ENCODE data around the gene DYRK1A. TPM values are rescaled to one million over a fixed set of nuclear protein-coding genes. Genes with fewer than 3 reads are reported as not detected.

DYRK1A gene
- total RNA-seq, 1 experiment from 2014 or later, result 36.9 TPM

DNA sequence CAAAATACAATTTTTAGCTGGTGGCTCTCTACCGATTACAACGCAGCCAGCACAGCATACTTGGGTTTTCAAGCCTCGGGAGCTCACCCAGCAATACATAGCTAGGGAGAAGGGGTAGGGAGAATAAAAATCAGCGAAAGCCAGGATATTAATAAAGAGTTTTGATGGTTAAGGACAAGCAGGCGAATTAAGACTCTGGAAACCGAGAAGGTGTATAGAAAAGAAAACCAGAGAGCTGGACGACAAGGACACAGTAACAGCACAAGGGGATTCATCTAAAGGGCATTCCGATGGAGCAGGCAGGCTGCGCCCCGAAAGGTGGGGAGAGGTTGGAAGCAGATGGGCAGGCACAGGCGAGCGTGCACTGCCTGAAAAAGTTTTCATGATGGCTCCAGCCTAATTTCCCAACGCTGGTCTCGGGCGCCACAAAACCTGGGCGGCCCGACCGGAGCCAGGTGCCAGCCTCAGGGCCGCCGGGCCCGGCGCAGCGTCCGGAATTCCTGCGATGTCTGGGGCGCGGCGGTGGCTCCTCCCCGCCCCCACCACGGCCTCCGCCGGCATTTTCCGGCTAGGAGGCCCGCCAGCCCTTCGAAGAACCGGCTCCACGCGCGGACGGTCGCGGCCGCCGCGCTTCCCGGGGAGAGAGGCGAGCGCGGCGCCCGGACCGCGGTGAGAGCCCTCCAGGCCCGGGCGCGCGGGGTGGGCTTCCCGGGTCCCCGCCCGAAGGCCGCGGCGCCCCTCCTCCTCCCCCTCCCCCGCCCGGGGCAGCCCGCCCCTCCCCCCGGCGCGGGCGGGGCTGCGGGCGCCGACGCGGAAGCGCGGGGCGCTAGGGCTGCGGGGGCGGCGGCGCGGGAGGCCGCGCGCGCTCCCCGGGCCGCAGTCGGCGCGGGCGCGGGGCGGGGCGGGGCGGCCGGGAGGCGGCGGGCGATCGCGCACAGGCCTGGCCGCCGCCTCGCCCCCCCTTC is 774 bp upstream of the DYRK1A start:
- peak; percentile 79 for DNase-seq (ENCODE audit: low read depth)

DNA sequence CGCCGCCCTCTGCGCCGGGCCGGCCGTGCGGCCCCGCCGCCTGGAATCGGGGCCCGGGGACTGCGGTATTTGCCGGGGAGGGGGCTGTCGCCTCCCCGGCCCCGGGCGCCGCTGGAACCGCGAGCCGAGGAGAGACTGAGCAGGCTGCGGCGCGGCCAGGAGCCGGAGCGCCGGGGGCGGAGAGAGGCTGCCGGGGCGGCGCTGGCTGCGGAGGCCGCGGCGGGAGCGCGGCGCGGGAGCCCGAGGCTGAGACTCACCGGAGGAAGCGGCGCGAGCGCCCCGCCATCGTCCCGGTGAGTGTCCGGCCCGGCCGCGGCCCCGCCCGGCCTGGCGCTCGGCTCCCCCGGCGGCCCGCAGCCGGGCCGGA is 746 bp downstream of the DYRK1A start:
- DNase-seq (ENCODE audit: low read depth), result peak; percentile 37

DNA sequence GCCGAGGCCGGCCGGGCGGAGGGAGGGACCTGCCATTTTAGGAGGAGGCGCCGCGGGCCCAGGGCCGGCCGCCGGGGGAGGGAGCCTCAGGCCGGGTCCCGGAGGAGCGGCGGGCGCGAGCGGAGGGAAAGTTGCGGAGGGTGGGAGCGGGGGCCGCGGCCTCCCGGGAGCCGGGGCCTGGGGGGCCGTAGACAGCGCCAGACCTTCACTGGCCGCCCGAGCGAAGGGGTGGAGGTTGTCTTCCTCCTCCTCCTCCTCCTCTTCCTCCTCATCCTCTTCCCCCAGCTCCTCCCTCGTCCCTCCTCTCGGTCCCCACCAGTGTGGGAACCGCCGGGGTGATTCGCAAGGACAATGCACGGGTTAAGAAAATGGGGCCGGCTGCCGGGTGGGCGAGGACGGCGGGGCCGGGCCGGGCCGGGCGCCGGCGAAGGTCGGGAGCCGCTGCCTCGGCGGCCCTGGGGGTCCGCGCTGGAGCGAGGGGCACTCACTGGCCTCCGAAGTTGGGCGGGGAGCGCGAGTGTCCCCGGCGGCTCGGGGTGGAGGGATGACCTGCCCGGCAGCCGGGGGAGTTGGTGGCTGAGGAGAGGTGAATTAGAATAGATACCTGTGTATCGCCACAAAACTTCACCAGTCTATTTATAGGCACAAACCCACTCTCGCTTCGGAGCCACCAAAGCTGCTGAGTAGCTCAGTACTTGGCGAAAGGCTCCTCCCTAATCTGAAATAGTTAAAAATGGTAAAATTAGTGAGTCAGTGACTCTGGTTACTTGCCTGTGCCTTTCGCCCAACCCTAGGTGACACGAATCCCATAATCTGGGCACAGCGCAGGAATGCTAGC is 1.3 kb downstream of the DYRK1A start:
- DNase-seq (ENCODE audit: low read depth), result peak; percentile 53

DNA sequence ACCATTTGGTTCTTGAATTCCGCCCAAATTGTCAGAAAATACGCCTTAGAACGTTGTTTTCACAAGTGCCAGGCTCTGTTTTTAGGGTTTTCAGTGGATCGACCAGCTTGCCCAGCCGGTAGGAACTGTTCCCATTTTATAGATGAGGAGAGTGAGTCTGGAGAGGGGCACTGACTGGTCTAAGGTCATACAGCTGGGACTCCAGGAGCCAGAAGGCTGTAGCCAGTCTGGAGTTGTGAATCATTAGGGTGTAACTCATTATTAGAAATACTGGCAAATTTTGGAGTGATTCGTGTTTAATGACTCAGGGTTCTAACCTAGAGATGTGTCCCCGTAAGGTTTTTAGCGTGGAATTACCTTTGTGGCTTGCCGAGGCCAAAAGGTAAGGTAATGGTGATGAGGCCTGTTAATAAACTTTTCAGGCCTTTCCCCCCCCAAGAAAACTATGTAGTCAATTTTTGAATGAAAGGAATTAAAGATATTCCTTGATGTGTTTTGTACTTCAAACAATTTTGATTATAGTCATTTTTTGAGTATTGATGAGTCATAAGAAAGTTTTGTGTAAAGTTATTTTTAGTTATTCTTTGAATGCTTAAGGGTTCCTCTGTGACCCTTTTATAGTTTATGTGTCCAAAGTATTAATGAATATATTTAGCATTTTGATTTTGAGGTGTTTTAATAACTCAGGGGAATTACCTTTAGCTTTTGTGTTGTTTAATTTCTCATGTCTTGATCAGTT is 2.1 kb downstream of the DYRK1A start:
- DNase-seq (ENCODE audit: low read depth), result peak; percentile 22

DNA sequence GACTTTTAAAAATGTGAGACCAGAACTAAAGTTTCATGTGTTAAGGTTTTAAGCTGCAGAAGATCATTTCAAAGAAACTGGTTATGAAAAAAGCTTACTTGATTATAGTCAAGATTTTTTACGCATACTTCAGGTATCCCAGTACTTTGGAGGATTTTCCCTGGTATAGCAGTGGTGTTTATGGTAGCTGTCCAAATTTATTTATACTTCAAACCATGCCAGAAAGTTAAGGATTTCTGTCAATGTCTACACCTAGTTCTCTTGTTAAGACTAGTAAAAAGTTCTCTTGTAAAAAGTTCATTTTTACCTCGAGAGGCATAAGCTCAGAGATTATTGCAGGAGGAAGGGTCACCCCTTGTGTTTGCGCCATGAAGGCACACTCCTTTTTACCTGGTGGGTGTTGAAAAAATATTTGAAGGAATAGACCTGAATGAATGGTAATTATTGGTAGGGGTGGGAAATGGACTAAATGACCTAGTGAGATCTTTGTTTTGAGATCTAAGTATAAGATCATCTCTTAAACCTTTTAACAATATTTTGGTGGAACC is 2.8 kb downstream of the DYRK1A start:
- no peak for DNase-seq (ENCODE audit: low read depth)

DNA sequence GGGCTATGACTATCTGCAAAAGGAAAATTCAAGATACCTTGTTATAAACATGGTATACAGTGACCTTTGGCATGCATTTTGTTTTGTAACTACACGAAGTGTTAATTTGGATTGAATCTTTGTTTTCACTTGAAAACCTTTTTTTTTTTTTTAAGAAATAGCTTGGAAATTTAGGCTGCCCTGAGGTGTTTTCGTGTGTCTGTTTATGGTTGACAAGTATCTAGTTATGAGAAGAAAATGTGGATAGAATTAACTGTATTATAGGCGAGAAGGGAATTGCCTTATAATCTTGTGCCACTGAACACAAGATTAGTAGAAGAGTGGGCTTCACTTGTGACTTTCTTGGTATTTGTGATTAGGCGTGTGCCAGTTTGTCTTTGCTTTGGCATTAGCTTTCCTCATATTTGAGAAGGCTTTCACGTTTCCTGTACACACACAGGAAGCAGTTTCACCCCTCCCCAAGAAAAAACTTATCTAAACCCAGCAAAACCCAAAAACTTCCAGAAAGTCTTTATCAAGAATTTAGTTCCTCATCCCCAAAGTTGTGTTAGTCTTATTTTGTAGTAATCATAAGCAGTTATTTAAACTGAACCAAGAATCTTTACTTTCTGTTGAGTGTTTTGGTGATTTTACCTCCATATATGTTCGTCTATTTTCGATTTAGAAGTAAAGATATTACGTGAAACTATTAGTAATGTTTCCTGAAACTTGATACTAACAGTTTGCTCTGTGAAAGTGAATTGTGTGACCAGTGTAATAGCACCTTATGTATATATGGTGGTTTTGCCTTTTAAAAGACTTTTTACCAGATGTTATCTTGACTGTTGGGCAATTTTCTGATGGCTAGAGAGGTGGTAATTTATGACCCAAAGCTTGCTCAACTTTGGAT is 3.8 kb downstream of the DYRK1A start:
- peak; percentile 23 for DNase-seq (ENCODE audit: low read depth)

DNA sequence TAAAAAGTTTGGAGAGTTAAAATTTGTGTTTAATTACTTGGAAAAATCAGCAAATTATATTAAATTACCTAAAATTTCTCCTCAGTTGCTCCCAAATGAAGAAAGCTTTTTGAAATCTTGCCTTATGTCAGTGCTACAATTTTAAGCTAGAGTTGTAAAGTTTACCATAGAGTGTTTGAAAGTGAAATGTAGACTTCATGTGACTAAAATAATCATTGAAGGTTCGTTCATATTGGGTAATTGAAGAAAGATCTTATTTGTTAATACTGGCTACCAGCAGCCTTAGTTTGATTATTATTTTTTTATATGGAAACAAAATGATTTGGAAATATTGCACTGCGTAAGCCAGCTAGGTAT is 4.4 kb downstream of the DYRK1A start:
- no peak for DNase-seq (ENCODE audit: low read depth)

DNA sequence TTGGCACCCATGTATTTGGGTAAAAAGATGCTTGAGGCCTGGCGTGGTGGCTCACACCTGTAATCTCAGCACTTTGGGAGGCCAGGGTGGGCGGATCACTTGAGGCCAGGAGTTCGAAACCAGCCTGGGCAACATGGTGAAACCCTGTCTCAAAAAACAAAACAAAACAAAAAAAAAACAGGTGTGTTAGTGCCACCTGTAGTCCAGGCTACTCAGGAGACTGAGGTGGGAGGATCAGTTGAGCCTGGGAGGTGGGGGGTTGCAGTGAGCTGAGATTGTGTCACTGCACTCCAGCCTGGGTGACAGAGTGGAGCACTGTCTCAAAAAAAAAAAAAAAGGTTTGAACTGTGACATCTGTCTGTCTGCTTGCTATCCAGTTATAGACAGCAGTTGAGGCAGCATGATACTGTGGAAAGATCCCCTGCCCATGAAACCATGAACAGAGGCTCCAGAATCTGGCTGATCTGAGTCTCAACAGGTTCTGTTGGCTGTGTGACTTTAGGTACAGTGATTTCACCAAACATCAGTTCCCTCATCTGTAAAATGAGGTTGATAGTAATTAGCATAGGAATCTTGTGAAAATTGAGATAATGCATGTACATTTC is 5.7 kb downstream of the DYRK1A start:
- DNase-seq (ENCODE audit: low read depth), result no peak

DNA sequence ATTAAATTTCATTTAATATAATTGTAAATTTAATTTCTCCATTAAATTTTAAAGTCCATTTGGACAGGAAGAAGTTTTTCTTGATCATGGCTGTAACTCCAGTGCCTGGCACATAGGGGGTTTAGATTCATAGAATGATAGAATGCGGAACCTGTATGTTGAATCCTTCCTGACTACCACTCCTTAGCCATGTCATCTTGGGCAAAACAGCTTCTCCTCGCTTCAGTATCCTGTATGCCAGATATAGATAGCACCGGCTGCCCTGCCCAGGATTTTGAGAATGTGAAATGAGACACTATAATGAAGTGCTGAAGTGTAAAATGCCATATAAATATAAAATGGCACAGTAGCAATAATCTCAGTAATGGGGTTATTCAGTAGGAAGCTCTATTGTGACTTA is 6.4 kb downstream of the DYRK1A start:
- DNase-seq (ENCODE audit: low read depth), result no peak

DNA sequence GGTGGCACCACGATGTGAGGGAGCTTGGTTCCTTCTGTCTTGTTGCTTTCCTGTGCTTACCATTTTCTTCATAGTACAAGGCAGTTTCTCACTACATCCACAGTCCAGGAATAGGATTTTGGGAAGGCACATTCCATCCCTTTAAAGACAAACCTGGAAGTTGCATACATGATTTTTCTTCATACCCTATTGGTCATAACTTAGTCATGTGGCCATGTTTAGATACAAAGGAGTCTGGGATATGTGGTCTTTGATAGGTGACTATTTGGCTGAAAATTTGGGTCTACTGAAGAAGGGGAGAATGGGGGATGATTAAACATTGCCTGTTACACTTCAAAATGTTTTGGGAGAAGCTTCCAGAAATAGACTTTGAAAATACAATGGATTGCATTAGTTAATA is 7.0 kb downstream of the DYRK1A start:
- no peak for DNase-seq (ENCODE audit: low read depth)

DNA sequence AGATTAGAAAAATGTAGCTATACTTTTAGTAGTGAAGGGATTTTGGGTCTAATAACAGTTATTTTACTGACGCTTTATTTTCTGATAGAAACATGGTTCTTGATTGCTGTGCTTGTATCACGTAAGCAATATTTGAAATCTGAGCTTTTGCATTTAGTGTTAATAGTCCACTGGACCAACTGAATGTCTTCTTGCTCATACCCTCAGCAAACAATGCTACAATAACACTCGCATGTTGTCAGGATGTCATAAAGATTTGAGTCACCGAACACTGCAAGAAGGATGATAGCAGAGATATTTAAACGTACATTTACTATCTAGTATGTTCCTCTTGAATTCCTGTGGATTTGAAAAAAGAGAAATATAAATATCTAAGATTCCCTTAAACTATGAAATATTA is 7.5 kb downstream of the DYRK1A start:
- peak; percentile 46 for DNase-seq (ENCODE audit: low read depth)

DNA sequence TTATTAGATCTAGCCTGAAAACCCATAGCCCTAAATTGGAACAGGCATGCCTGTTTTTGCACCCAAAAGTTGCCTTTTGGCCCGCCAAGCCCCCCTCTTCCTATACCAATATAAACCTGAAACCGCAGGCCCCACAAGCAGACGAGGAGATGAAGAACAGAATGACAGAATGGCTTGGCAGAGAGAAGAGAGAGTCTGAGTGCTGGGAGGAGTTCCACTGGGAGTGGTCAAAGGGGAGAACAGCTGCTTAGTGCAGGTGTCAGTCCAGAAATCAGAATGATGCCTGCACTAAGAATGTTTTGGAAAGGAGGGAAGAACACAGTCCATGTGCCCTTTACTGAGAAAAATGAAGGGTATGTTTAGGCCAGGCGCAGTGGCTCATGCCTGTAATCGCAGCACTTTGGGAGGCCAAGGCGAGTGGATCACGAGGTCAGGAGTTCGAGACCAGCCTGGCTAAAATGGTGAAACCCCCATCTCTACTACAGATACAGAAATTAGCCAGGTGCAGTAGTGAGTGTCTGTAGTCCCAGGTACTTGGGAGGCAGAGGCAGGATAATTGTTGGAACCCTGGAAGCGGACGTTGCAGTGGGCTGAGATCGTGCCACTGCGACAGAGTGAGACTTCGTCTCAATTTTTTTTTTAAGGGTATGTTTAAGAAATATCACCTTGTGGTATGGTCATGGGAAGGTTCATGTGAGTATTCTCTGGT is 9.4 kb downstream of the DYRK1A start:
- DNase-seq (ENCODE audit: low read depth), result no peak

DNA sequence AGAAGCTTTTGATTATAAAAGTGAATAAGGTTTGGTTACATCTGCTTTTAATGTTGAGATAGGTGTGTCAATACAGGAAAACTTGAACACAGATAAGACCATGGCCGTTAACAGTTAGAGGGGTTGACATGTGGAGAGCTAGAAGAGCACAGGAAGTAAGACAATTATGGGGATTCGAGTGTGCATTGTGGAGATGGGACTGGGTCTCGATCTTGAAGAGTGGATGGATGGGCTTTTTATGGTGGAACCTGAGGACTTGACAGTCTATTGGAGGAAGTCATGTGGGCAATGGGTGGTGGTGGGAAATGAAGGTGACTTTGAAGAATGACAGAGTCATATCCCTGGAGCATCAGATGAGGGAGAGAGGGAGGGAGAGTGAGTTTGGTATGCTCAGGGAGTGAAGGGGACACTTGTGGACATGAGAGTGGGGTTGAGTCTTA is 12.1 kb downstream of the DYRK1A start:
- DNase-seq (ENCODE audit: low read depth), result no peak

DNA sequence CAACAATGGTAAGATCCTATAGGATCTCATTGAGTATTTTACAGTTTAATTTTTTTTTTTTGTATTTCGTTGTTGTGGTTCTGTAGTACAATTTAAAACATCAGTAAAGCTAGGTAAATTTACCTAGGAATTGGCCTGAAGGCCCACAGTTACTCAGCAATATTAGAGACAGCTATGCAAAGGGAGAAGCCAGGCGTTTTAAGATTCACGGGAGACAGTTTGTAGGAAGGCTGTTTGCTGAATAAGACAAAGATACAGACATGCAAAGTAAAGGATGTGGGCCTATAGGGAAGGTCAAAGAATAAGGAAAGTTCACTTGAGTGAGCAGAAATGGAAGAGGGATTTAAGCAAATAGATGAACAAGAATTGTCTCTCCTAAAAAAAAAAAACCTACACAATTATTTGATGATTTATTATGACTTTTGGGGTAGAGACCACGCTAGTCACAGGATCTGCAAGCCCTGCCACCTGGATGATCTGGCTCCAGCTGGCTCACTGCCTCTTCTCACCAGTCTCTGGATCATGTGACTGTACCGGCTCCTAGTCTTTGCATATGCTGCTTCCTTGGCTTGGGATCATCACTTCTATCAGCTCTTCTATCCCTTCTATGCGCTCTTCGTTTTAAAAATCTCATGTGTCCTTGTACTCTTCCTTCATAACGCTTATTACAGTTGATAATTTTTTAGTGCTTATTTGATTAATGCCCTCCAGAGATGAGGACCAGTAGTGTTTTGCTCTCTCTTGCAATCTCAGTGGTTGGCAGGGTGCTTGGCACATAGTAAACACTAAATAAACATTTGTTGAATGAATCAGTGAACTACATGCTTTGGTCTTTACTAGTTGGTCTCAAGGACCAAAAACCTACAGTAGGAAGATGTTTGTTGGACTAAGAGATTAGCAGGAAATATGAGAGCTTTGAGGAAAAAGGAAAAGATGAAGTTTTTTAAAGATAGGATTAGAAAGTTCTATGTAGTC is 14.1 kb downstream of the DYRK1A start:
- DNase-seq (ENCODE audit: low read depth), result no peak

DNA sequence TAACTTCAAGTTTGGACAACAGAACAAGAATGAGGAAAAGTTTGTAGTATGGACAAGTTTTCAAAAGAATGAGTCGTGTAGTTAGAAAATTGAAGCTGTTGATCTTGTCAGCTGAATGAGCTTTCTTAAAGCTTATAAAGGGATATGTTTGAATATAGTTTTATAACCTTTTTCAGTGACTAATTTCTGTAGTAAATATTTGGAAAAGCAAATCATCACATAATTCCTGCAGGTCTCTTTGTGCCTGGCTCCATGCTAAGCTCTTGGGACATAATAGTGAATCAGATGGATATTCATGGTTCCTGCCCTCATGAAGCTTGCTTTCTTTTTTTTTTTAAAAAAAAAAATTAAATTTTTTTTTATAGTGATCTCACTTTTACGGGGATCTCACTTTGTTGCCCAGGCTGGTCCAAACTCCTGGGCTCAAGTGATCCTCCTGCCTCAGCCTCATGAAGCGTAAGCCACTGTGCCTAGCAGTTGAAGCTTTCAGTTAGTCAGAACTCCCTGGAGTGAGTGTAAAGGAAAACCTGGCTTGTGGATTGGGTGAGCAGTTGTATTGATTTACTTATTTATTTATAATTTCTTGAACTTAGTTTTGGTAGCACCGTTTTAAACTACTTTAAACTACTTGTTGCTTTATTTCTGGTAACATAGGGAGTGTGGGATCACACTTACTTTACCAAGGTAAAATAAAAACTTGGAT is 15.5 kb downstream of the DYRK1A start:
- DNase-seq (ENCODE audit: low read depth), result no peak

DNA sequence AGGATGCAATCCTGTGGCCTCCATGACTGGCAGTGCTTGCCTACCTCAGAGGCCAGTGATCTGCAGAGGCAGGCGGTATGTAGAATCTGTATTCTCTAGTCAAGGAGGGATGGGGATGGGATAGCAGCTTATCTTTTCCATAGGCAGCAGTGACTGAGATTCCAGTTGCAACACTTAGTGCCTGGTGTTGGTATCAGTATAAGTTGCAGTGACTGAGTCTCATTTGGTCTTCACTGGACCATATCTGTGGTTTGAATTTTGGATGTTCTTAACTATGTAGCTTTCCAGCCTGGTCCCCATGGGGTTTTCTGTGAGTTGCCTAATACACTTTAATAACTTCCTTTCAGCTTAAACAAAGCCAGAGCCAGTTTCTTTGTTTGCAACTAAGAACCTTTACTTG is 16.5 kb downstream of the DYRK1A start:
- no peak for DNase-seq (ENCODE audit: low read depth)

DNA sequence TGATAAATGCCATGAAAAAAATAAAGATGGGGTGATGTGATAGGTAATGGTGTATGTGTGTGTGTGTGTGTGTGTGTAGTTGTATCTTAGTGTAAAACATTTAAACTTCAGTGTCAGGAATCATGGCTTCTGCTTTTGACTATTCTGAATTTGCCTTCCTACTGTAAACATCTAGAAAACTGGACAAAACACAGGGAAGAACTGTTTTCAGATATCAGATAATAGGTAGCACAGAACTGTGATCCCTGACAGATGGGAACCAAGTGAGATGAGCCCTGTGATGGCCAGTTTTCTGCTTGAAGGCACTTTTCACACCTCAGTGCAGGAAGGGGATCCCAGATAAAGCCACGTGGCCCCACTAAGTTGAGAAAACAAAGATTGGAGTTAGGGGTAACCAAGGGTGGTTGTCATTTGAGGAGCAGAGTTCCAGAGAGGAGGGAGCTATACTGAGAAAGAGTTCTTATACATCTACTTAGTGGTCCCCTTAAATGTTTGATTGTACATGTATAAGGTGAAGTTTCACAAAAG is 17.3 kb downstream of the DYRK1A start:
- DNase-seq (ENCODE audit: low read depth), result no peak

DNA sequence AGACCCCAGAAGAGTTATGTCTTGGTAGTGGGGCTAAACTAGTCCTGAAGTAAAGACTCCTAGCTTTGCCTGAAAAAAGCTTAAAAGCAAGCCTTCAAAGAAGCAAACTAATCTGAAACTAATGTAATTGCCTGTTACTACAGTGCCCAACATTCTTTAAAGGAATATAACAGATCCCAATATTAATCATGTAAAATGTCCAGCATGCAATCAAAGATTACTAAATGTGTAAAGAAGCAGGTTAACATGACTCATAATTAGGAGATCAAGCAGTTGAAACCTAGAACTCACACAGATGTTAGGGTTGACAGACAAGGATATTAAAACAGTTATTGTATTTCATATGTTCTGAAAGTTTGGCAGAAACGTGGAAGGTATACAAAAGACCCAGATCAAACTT is 17.8 kb downstream of the DYRK1A start:
- no peak for DNase-seq (ENCODE audit: low read depth)

Data from Daoy (cell line).